Lower lobe of right lung (tissue), 2 donors: ENCODE results near the gene CCDC85A. TPM values are rescaled to one million over a fixed set of nuclear protein-coding genes. Genes with fewer than 3 reads are reported as not detected.

Experiments
- ATAC-seq, 2 donors: fragments of 200-7000 bp; cut with Tn5 transposase; one replicate each; pipeline ENCODE4 v1.9.1; 2020 to 2022; ENCODE audit warnings: mild to moderate bottlenecking in 2 of 2, moderate library complexity in 2 of 2
- DNase-seq: peaks from one replicate; pipeline ENCODE4 v3.0.0-alpha.2; 2020
- H3K27ac ChIP-seq: fragments of 200-600 bp; one replicate; pipeline ENCODE4 v1.8.0; 2022
- H3K27me3 ChIP-seq: fragments of 200-600 bp; one replicate; pipeline ENCODE4 v1.8.0; 2022; ENCODE audit warnings: low read depth
- H3K36me3 ChIP-seq: fragments of 200-600 bp; one replicate; pipeline ENCODE4 v1.8.0; 2022; ENCODE audit warnings: mild to moderate bottlenecking
- H3K4me1 ChIP-seq: fragments of 200-600 bp; one replicate; pipeline ENCODE4 v1.8.0; 2022
- H3K4me3 ChIP-seq: fragments of 200-600 bp; one replicate; pipeline ENCODE4 v1.8.0; 2022; ENCODE audit warnings: mild to moderate bottlenecking
- H3K9me3 ChIP-seq: fragments of 200-600 bp; one replicate; pipeline ENCODE4 v1.8.0; 2022
- intact Hi-C: fragments of 100-400 bp; cut with DNase I; formaldehyde crosslinking; loops from one replicate; pipeline ENCODE4 v1.11.0; 2022
- total RNA-seq: library from RNA; stranded (reverse); fragmentation: NEBNext Ultra II Directional; extraction: Animal tissue kit (Norgen Biotek cat#: 25700); gene quantifications from one replicate; pipeline ENCODE4 v1.2.1, GENCODE V29; 2021
- TF ChIP-seq, protein P1 (sequence below): fragments of 200-600 bp; IDR thresholded peaks from one replicate; pipeline ENCODE4 v1.8.0; 2022; ENCODE audit warnings: antibody characterized with exemption, mild to moderate bottlenecking
- donor health status: DM: no; HTN: yes; CAD: no; lungs with severe emphysema.

CCDC85A gene
- total RNA-seq, 1 donor from 2014 or later: 17.0 TPM

- no peaks in the 10 kb centered on the region for H3K36me3 ChIP-seq
- H3K27ac ChIP-seq: no peak overlapping the region
- intact Hi-C loops: no loop called here
- ATAC-seq (no peak), DNase-seq (no peak)
- H3K4me1 ChIP-seq: no peaks in the 10 kb centered on the region
- H3K4me3 ChIP-seq: no peak overlapping the region
- TF ChIP-seq, protein P1, sequence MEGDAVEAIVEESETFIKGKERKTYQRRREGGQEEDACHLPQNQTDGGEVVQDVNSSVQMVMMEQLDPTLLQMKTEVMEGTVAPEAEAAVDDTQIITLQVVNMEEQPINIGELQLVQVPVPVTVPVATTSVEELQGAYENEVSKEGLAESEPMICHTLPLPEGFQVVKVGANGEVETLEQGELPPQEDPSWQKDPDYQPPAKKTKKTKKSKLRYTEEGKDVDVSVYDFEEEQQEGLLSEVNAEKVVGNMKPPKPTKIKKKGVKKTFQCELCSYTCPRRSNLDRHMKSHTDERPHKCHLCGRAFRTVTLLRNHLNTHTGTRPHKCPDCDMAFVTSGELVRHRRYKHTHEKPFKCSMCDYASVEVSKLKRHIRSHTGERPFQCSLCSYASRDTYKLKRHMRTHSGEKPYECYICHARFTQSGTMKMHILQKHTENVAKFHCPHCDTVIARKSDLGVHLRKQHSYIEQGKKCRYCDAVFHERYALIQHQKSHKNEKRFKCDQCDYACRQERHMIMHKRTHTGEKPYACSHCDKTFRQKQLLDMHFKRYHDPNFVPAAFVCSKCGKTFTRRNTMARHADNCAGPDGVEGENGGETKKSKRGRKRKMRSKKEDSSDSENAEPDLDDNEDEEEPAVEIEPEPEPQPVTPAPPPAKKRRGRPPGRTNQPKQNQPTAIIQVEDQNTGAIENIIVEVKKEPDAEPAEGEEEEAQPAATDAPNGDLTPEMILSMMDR: no peak
- no peaks in the 10 kb centered on the region for H3K9me3 ChIP-seq
- no peaks in the 10 kb centered on the region for H3K27me3 ChIP-seq
These were observed 27.3 kb downstream of the CCDC85A start for GRCh38 chr2:56211048-56211447.

DNA sequence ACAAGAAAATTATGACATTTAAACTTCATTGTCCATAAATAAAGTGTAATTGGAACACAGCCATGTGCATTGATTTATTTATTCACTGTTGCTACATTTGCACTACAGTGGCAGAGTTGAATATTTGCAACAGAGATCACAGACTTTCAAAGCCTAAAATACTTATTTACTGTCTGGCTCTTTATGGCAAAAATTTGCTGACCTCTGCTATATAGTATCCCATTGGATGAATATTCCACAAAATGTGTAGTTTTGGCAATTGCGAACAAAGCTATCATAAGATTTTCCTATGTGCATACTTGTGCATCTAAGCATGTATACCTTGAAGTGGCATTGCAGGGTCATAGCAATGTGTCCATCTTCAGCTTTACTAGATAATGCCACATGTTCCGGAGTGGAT, 32.1 kb downstream of the CCDC85A start:
- H3K4me1 ChIP-seq: no peaks in the 10 kb centered on the region
- intact Hi-C loops: no loop called here
- H3K27ac ChIP-seq: no peak overlapping the region
- H3K4me3 ChIP-seq: no peak overlapping the region
- H3K36me3 ChIP-seq: no peaks in the 10 kb centered on the region
- TF ChIP-seq, protein P1: no peak
- DNase-seq (no peak), ATAC-seq (no peak)
- H3K9me3 ChIP-seq: no peaks in the 10 kb centered on the region
- no peaks in the 10 kb centered on the region for H3K27me3 ChIP-seq

GRCh38 chr2:56217106-56217505, 33.3 kb downstream of the CCDC85A start:
- Histone ChIP-seq H3K27ac (no peak overlapping the region), H3K36me3 (no peaks in the 10 kb centered on the region), H3K9me3 (no peaks in the 10 kb centered on the region), H3K4me1 (no peaks in the 10 kb centered on the region), H3K4me3 (no peak overlapping the region), H3K27me3 (no peaks in the 10 kb centered on the region)
- DNase-seq (no peak), ATAC-seq (no peak)
- intact Hi-C loops: no loop called here
- TF ChIP-seq, protein P1: no peak

DNA sequence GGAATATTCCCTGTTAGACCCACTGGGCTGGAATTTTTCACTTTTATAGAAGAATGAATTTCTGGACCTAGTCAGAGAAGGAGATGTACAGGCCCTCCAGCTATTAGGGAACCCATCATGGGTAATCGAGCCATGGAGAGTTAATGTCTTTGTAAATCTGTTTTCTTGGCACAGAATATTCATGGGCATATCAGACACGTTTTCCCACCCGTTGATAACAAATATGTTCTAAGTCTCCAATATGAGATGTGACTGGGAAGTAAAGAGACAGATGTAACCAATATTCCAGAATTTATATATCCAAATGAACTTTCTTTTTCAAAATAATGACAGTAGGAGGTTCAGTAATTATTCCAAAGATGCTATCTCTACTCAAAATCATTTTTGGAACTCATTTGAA, 38.7 kb downstream of the CCDC85A start:
- Histone ChIP-seq H3K9me3 (no peaks in the 10 kb centered on the region), H3K27ac (no peak overlapping the region), H3K27me3 (no peaks in the 10 kb centered on the region), H3K4me3 (no peak overlapping the region), H3K4me1 (no peaks in the 10 kb centered on the region), H3K36me3 (no peaks in the 10 kb centered on the region)
- intact Hi-C loops: no loop called here
- TF ChIP-seq, protein P1: no peak
- ATAC-seq: no peak
- no peak for DNase-seq

GRCh38 chr2:56224316-56224715, 40.5 kb downstream of the CCDC85A start:
- Histone ChIP-seq H3K4me3 (no peak overlapping the region), H3K4me1 (no peaks in the 10 kb centered on the region), H3K9me3 (no peaks in the 10 kb centered on the region), H3K27me3 (no peaks in the 10 kb centered on the region), H3K27ac (no peak overlapping the region), H3K36me3 (no peaks in the 10 kb centered on the region)
- intact Hi-C loops: no loop called here
- DNase-seq (no peak), ATAC-seq (no peak)
- TF ChIP-seq, protein P1: no peak

DNA sequence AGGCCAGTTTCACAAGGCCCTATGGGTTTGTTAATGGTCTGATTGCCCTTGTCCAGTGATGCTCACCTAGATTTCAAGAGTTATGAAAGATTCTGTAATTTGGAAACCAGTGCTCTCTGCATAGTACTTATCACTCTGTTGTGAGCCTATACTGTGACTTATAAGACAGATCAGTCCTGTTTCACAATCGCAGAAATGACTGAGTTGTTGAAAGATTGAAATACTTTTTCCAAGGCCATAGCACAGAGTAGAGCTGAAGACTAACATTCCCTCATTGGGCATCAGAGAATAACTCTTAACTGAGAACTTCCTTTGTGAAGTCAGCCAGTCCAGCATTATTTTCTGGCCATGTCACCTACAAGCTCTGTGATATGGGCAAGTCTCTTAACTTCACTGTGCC, 44.0 kb downstream of the CCDC85A start:
- no peaks in the 10 kb centered on the region for H3K27me3 ChIP-seq
- no peaks in the 10 kb centered on the region for H3K36me3 ChIP-seq
- H3K27ac ChIP-seq: no peak overlapping the region
- intact Hi-C loops: no loop called here
- ATAC-seq (no peak), DNase-seq (no peak)
- H3K4me3 ChIP-seq: no peak overlapping the region
- H3K4me1 ChIP-seq: no peaks in the 10 kb centered on the region
- TF ChIP-seq, protein P1: no peak
- no peaks in the 10 kb centered on the region for H3K9me3 ChIP-seq
